HepG2 (cell line): Measurements from ENCODE around the gene ATAD3C. TPM values are rescaled to one million over a fixed set of nuclear protein-coding genes. Genes with fewer than 3 reads are reported as not detected.

ENCODE experiments used
- FOXC1 ChIP-seq: sonication (generic); formaldehyde crosslinking; IDR thresholded peaks from 2 replicates; pipeline ENCODE4 v1.8.0; 2022; ENCODE audit warnings: mild to moderate bottlenecking, missing genetic modification reagents, borderline replicate concordance
- GABPA ChIP-seq, 2 experiments: IDR thresholded peaks; 2 replicates each; pipeline ENCODE4 v1.6.1; 2011 to 2016; ENCODE audit warnings: low read depth in 2 of 2, low read length in 1 of 2, missing biosample characterization in 1 of 2, missing genetic modification characterization in 1 of 2
- HDAC1 ChIP-seq: sonication (generic); formaldehyde crosslinking; IDR thresholded peaks from 2 replicates; pipeline ENCODE4 v1.5.1; 2020; ENCODE audit warnings: mild to moderate bottlenecking, missing genetic modification reagents
- HNF4G ChIP-seq, 2 experiments: sonication (generic) in 1 of 2; formaldehyde crosslinking in 1 of 2; IDR thresholded peaks; 2 replicates each; pipeline versions ENCODE4 v1.4.0 to v1.6.1; 2011 to 2020; ENCODE audit warnings: borderline replicate concordance in 2 of 2, low read depth in 2 of 2, mild to moderate bottlenecking in 2 of 2, low read length in 1 of 2, missing genetic modification reagents in 1 of 2, moderate library complexity in 1 of 2
- NAIF1 ChIP-seq: sonication (generic); formaldehyde crosslinking; IDR thresholded peaks from 2 replicates; pipeline ENCODE4 v1.5.0; 2020; ENCODE audit warnings: mild to moderate bottlenecking, missing genetic modification reagents, borderline replicate concordance
- NR1H2 ChIP-seq: sonication (generic); formaldehyde crosslinking; IDR thresholded peaks from 2 replicates; pipeline ENCODE4 v1.8.1; 2022; ENCODE audit warnings: low read depth, missing genetic modification reagents, borderline replicate concordance
- SRSF9 ChIP-seq: fragments of 200-400 bp; formaldehyde crosslinking; IDR thresholded peaks from 2 replicates; pipeline ENCODE4 v1.6.1; 2018; ENCODE audit warnings: borderline replicate concordance, mild to moderate bottlenecking, low read depth, low read length; ENCODE audit not compliant: insufficient read depth, poor library complexity, severe bottlenecking
- ZBTB49 ChIP-seq: sonication (generic); formaldehyde crosslinking; IDR thresholded peaks from 2 replicates; pipeline ENCODE4 v1.4.0; 2020; ENCODE audit warnings: missing genetic modification reagents, borderline replicate concordance
- ZGPAT ChIP-seq: IDR thresholded peaks from 2 replicates; pipeline ENCODE4 v1.6.1; 2016; ENCODE audit warnings: mild to moderate bottlenecking
- ZNF512B ChIP-seq: sonication (generic); formaldehyde crosslinking; IDR thresholded peaks from 2 replicates; pipeline ENCODE4 v1.5.1; 2020; ENCODE audit warnings: missing genetic modification reagents, mild to moderate bottlenecking, borderline replicate concordance
- ZNF737 ChIP-seq: sonication (generic); formaldehyde crosslinking; IDR thresholded peaks from 2 replicates; pipeline ENCODE4 v1.5.0; 2020; ENCODE audit warnings: missing genetic modification reagents, mild to moderate bottlenecking, borderline replicate concordance
- ZNF777 ChIP-seq: sonication (generic); formaldehyde crosslinking; IDR thresholded peaks from 2 replicates; pipeline ENCODE4 v1.4.0; 2020; ENCODE audit warnings: missing genetic modification reagents
- polyA plus RNA-seq, 8 experiments: library from polyadenylated mRNA; depleted of rRNA in 3 of 8; stranded (reverse) in 7 of 8; unstranded in 1 of 8; fragments of >200 nt; fragmentation: Illumina TruSeq in 4 of 8; extraction: Trizol in 4 of 8; gene quantifications; 2 replicates each; pipeline versions ENCODE4 v1.2.1 to v1.2.3, GENCODE V29; 2011 to 2016; ENCODE audit warnings: low read depth in 4 of 8, missing spikeins in 1 of 8, mixed read lengths in 1 of 8; ENCODE audit not compliant: insufficient read depth in 1 of 8
- total RNA-seq, 5 experiments: library from RNA; depleted of rRNA; stranded (reverse); fragments of >200 nt; fragmentation: Illumina TruSeq; extraction: Trizol; gene quantifications; 2 replicates each; pipeline ENCODE4 v1.2.3, GENCODE V29; 2016; ENCODE audit warnings: low read depth in 1 of 5
- TF ChIP-seq, protein P1 (sequence below): conservative IDR thresholded peaks from 2 replicates; pipeline ENCODE4 v1.6.1; 2018; ENCODE audit warnings: missing genetic modification reagents
- TF ChIP-seq, protein P2 (sequence below): sonication (generic); formaldehyde crosslinking; IDR thresholded peaks from 2 replicates; pipeline ENCODE4 v1.5.0; 2020; ENCODE audit warnings: mild to moderate bottlenecking, missing genetic modification reagents, borderline replicate concordance

Gene ATAD3C
- total and polyA plus RNA-seq, 2 of the 13 experiments (the other 11 are each of a cell fraction or from before 2014, with no cell fraction given) = 2.4 to 3.2 TPM

DNA sequence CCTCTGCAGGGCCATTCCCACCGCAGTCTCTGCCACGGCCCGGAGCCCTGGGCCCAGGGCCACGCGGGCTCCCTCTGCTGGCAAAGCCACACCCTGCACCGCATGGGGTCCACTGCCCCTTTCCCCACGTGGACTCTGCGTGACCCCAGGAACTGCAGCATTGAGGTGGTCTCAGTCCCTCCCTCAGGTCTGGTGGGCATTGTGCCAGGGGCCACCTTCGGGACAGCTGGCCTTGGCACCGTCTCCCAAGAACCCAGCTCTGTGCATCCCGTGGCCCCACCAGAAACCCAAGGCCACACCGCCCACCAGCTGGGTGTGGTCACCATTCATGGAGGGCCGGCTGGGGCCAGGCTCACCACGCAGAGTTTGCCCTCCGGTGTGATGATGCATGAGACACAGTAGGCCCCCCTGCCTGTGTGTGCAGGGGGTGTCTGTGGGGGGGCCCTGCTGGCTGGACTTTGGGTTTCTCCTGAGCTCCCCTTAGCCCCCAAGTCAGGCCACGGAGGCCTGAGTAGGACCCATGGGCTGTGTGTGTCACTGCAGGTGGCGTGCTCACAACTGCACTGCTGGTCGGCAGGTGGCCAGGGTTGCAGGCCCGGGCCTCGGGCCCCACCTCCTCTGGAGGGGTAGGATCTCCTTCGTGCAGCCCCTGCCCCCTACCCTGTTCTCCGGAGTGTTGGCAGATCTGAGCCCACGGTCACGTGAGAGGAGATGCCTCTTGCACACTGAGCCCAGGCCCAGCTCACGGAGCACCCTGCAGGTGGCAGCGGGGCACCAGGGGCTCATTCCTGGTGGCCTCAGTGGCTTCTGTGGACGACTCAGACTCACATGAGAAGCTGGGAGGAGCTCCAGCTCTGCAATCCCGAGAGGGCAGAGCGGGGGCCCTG is 8.2 kb upstream of the ATAD3C start (continued):
- no peak for TF ChIP-seq ZBTB49 (CRISPR knock-in tag)
- TF ChIP-seq NR1H2 (CRISPR knock-in tag) = no peak
- TF ChIP-seq GABPA (IDR thresholded peaks at IDR 0.05; ENCODE audit: low read depth, low read length) = no peak
- peak; percentile 38; the same call in 1 of the 2 replicates for TF ChIP-seq GABPA (CRISPR knock-in tag; IDR thresholded peaks at IDR 0.05; ENCODE audit: low read depth)
- TF ChIP-seq, protein P1, sequence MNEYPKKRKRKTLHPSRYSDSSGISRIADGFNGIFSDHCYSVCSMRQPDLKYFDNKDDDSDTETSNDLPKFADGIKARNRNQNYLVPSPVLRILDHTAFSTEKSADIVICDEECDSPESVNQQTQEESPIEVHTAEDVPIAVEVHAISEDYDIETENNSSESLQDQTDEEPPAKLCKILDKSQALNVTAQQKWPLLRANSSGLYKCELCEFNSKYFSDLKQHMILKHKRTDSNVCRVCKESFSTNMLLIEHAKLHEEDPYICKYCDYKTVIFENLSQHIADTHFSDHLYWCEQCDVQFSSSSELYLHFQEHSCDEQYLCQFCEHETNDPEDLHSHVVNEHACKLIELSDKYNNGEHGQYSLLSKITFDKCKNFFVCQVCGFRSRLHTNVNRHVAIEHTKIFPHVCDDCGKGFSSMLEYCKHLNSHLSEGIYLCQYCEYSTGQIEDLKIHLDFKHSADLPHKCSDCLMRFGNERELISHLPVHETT (CRISPR knock-in tag) = no peak; the same call in 1 of the 2 replicates
- TF ChIP-seq HDAC1 (CRISPR knock-in tag) = peak; percentile 82
- no peak for TF ChIP-seq HNF4G (IDR thresholded peaks at IDR 0.05; ENCODE audit: borderline replicate concordance, low read depth, low read length)
- no peak for TF ChIP-seq HNF4G (CRISPR knock-in tag; IDR thresholded peaks at IDR 0.05; ENCODE audit: borderline replicate concordance, low read depth)
- no peak for TF ChIP-seq ZNF737 (CRISPR knock-in tag)
- TF ChIP-seq SRSF9 = no peak
- TF ChIP-seq, protein P2, sequence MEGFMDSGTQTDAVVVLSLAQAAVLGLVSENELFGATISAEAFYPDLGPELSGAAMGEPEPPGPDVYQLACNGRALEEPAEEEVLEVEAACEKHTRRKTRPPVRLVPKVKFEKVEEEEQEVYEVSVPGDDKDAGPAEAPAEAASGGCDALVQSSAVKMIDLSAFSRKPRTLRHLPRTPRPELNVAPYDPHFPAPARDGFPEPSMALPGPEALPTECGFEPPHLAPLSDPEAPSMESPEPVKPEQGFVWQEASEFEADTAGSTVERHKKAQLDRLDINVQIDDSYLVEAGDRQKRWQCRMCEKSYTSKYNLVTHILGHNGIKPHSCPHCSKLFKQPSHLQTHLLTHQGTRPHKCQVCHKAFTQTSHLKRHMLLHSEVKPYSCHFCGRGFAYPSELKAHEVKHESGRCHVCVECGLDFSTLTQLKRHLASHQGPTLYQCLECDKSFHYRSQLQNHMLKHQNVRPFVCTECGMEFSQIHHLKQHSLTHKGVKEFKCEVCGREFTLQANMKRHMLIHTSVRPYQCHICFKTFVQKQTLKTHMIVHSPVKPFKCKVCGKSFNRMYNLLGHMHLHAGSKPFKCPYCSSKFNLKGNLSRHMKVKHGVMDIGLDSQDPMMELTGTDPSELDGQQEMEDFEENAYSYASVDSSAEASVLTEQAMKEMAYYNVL (CRISPR knock-in tag) = no peak; the same call in 1 of the 2 replicates
- no peak for TF ChIP-seq NAIF1 (CRISPR knock-in tag)
- peak; percentile 88 for TF ChIP-seq ZGPAT (CRISPR knock-in tag)
- TF ChIP-seq ZNF512B (CRISPR knock-in tag) = no peak
- TF ChIP-seq ZNF777 (CRISPR knock-in tag) = no peak; the same call in 1 of the 2 replicates
- peak; percentile 55 for TF ChIP-seq FOXC1 (CRISPR knock-in tag)
